T-helper 22 cell (primary cell): Measurements from ENCODE around the gene KCNJ10.

Experiments
- DNase-seq: peaks from one replicate; pipeline ENCODE4 v3.0.0-alpha.2; 2020; ENCODE audit warnings: low read depth

Gene KCNJ10

DNA sequence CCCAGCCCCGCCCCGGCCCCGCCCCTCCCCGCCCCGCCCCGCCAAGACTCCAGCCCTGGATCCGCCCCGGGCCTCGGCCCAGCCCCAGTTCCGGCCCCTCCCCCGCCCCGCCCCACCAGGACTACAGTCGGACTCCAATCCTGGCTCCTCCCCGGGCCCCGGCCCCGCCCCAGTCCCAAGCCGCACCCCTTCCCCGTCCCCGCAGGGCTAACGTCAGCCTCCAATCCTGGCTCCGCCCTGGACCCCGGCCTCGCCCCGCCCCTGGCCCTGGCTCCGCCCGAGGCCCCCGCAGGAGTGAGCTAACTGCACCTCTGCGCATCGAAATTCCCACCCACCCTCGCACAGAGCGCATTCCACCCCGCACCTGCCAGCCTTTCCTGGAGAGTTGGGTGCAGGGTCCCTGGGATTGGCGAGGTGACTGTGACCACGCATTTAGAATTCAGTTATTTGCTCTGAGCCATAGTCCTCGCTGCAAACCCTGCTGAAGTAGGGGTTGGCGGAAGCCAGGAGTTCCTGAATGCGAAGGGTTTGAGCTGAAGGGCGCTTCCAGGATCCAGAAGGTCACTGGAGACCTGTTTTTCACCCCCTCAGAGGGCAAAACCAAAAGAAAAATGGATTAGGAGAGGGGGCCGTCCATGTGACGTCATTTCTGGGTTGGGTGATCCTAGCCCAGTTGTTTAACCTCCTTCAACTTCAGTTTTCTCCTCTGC lies 29.0 kb upstream of the KCNJ10 start:
- peak; percentile 97 for DNase-seq

DNA sequence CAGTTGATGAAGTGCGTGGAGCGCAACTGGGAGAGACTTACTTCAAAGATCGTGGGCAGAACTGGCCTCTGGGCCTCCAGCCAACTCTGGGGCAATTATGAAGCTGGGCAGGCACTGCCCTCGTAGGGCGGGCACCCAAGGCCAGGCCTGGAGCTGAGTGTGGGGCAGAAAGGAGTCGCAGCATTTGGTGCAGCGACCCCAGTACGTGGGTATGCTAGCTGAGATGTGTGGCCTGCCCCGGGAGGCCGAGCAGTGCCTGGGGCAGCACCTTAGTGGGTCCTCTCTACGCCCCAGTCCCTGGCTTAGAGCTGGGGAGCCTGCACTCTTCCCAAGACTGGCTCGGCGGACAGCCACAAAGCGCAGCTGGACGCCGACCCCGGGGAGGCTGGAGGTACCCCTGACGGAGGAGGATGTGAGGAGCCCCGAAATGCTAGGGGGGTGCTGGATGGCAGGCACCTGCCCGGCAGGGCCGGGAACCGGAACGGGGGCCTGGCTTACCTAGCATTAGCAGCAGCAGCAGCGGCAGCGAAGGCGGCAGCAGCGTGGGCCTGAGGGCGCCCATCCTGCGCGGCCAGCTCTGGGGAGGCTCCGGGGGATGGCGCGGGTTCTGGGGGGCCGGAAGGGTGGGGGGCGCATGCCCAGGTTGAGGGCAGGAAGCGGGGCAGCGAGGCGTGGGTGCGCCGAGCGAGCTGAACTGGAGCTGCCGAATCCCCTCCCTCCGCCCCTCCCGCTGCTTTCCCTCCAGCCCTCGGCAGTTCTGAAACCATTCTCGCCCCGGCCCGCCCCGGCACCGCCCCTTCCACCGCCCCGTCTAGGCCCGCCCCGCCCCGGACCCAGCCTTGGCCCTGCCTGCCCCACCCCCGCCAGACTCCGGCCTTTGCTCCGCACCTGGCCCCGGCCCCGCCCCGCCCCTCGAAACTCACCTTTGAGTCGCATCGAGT lies 28.2 kb upstream of the KCNJ10 start, which contains the start of gene IGSF8:
Gene IGSF8 (minus strand): TSS at position 709 of the 941 bp plus-strand sequence. CDS start 147 bp downstream, at position 562.
- peak; percentile 90 for DNase-seq

DNA sequence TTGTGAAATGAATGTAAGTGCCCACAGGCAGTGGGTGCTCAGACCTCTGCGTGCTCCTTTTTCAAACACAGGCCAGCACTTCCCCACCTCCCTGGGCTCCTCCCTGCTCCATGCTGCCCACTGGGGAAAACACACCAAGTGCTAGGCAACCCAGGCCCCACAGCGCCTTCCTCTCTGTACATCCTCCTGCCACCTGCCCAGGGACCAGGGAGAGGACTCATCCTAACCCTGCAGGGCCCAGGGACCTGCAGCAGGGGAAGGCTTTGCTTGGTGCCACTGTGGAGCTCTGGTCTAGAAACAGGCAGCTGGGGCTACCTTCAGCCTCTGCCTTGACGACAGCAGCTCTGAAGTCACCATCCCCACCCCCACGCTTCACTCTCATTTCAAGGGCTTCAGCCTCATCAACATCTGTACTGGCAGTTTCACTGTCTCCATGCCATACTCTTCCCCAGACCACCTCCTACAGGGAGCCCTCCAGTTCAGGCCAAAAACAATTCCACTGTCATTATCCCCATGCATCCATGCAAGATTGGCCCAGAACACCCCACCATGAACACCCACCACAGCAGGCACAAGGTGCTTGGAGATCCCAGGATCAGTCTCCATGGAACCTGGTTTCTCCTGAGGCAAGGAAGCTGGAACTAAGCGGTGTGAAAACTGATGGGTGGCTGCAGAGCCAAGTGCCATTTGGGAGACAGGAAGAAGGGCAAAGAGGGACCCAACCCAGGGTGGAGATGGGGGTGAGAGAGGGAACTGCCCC lies 27.4 kb upstream of the KCNJ10 start:
- no peak for DNase-seq

DNA sequence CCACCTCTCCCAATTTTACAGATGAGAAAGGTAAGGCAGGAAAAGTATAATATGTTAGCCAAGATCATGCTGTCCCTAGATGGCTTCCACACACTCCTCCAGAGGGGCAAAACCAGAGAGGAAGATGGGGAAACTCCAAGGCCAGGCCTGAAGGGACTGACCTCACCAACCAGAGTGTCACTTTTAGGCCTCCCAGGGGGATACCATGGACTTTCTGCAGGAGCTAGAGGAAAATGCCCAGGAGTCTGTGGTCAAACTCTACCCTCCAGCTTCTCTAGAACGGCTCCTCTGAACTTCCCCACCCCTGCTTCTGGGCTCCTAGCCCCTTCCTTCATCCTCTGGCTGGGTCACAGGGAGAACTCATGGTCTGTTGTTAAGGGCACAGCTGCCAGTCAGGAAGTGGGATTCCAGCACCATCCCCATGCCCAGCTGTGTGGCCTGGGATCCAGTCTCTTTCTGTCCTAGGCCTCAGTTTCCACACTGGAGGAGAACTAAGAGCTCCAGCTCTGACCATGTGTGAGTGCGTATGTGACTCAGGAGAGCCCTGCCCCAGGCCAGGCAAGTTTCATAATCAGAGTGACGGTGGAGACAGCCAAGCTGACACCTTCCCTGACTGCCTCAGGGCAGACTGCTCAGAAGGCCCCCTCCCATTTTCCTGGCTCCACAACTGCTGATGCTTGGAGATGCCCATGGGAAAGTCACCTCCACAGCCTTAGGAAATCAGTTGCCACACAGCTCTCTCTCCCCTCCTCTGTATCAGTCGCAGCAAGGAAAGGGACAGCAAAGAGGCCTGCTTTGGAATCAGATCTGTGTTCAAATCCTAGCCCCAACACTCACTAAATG lies 26.5 kb upstream of the KCNJ10 start:
- no peak for DNase-seq

DNA sequence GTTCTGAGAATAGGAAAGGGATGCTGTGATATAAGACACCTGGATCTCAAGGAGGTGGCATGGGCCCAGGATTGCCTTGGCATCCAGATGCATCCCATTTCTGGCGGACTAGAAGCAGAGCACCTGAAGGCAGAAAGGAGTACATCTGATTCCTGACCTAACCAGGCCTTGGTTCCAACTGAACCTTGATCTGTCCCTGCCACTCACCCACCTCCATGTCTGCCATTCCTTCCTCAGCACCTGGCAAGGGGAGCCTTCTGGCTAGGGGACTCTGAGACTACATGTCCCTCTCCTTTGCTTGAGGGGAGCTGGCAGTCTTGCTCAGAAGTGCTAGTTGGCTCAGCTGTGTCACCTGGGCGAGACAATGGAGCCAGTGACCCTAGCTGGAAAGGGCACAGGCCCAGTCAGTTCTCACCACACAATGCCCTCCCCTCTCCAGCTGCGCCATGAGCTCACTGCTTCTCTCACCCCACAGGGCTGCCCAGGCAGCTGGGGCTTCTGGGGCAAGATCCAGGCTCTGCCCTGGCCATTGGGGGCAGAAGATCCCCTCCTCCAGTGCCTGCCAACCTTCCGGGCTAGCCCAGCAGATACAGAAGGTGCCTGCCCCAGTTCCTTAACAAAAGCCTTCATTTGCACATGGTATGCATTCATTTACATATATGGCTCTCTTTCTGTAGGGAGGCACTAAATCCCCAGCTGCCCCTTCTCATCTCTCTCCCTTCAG lies 25.6 kb upstream of the KCNJ10 start:
- no peak for DNase-seq

DNA sequence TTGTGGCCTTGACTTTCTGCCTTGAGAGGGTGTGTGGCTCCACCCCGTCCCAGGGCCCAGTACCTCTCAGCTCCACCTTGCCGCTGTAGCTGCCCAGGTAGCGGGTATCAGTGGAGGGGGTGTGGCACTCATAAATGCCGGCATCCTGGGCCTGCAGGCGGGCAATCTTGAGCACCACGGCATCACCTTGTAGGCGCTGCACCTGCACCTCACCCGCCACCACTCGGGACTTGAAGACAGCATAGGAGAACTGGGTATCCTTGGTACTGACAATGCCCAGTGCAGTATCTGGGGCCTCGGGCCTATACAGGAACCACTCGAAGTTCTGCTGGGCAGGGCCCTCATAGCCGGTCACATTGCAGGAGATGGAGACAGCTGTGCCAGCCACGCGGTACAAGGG lies 24.8 kb upstream of the KCNJ10 start:
- DNase-seq = no peak

DNA sequence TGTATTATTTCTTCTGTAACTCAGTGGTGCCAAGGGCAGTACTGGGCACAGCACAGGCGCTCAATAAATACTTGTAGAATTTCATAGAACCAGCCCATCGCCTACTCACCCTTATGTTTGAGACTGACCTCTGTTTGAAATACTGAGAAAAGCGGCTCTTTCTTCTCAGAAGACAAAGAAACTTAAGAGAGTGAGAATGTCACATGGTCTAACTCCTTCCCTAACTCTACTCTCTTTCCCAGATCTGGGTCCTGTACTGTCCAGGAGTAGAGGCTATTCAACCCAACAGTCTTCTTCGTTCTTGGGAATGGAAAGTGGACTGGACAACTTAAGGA lies 24.3 kb upstream of the KCNJ10 start:
- DNase-seq = no peak

DNA sequence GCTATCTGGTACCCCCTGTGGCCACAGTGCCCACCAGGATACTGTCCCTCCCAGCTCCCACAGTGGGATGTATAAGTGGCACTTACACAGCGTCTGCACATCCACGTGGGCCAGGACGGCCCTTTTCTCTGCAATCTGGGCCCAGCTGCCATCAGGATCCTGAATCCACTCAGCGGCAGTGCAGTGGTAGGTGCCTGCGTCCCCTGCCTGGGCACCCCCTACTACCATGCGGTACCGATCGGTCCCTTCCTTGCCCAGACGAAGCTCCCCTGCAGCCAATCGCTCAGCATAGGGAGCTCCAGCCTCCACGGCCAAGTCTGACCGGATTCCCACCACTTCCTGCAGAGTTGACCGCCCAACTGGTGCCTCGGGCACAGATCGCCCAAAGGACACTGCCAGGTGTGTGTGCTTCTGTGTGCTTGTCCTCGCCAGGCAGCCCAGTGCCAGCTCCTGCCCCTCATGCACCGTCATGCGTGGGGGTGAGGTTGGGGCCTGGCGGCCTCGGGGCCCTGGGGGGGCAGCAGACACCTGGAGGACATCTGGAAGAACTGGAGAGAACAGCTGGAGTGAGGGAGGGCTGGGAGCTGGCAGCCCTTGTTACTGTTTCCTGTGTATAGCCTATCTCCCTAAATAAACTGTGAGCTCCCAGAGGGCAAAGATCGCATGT lies 23.8 kb upstream of the KCNJ10 start:
- no peak for DNase-seq

DNA sequence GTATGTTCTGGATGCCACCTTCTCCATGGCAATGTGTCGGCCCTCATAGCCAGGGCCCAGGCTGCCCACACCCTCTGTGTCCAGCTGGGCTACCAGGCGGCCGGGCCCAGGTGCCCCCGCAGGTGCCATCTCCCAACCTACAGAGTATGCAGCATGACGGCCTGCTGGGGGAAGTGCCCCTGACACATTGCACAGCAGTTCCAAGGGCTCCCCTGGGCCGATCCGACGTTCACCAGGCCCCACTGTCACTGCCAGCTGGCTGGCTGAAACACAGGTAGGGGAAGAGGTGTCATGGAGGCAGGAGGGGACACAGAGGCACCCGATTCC lies 23.1 kb upstream of the KCNJ10 start:
- no peak for DNase-seq

DNA sequence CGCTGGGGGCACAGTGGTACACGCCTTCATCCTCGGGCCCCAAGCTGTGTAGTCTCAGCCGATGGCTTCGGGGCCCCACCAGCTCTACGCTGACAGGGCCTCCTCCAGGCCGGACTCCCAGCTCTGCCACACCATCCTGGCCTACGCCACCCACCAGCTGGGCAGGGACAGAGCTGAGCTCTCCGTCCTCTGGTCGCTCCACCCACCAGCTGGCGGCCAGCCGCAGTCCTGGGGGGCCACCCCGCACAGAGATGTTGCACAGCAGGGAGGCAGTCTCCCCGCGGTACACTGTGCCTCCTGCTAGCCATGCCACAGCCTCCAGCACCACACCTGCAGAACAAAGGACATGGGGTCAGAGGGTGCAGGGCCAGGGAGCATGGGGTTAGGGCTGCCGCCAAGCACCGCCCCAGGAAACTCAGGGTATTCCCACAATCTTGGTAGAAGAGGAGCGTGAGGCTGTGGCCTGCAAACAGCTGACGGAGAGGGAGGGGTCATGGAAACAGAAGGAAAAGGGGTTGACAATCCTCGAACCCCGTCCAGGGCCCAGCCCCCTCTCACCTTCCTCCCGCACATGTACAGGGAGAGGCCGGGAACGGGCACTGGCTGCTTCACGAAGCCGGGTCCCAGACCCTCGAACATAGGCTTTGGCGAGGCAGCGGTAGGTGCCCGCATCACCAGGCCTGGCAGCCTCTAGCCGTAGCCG lies 22.6 kb upstream of the KCNJ10 start:
- DNase-seq = no peak

DNA sequence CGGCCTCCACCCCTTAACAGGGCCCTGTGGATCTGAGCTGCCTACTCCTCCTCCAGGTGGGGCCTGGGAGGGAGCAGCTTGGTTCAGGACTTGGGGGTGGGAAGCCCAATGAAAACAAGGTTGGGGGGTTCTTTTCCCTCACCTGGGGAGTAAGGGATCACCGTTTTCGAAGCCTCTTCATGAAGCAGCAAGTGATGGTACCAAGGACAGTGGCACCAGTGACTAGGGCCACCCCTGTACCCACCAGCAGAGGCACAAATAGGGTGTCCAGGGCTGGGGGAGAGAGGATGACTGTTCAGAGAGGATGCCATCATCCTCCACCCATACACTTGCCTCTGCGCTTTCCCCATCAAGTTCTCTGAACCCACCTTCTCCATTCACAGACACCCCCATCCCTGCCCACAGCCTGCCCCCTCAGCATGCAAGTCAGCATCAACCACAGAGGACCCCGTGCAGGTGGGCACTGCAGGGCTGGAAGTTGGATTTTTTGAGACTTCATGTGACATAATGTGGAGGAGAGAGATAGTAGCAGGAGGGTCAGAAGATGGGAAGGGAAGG lies 21.8 kb upstream of the KCNJ10 start:
- DNase-seq = no peak

DNA sequence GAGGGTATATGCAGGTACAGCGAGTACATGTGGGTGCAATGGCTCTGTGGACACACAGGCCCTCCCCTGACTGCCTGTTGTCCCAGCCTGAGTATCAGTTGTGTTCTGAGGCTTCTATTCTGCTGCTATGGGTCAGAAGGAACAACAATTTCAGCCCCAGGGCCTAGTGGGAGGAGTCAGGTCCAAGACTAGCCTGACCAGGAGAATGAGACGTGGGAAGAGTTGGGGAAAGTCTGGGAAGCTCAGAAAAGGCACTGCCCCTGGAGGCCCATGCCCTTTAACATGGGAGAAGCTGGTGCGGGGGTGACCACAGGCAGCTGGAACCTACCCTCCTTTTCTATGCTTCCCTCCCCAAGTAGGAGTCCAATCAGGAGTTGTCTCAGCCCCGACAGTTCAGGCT lies 20.8 kb upstream of the KCNJ10 start:
- no peak for DNase-seq

DNA sequence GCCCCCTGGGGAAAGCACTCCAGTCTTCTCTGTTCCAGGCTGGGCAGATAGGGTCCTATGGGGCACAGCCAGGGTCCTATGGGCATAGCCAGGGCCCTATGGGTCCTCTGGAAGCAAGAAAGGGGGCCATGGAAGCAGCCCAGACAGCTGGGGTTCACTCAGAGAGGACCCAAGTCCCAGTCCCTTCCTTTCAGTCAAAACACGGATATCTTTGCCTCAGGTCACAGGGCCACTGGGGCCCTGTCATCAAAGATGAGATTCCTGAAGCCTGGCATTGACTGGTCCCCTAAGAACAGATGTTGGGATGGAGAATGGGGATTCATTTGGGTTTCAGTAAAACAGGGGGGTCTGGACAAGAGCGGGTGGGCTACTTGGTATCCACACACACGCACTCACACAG lies 19.9 kb upstream of the KCNJ10 start:
- no peak for DNase-seq

DNA sequence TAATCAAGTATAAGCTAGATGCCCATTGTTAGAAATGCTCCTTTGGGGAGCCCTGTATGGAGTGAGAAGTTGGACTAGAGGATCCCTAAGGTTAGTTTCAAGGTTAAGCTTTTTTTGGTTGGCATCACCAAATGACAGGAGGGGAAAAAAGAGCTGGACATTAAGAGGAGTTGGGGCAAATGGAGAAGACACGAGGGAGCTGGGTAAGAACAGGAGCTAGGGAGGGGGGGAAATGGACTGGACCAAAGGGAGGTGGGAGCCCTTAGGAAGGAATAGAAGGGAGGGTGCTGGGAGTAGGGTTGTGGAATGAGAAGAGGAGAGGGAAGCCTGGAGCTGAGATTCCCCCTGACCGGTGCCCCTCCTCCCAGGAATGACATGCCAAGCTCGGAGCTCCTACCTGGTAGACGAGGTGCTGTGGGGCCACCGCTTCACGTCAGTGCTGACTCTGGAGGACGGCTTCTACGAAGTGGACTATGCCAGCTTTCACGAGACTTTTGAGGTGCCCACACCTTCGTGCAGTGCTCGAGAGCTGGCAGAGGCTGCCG lies 17.2 kb upstream of the KCNJ10 start:
- DNase-seq = no peak

DNA sequence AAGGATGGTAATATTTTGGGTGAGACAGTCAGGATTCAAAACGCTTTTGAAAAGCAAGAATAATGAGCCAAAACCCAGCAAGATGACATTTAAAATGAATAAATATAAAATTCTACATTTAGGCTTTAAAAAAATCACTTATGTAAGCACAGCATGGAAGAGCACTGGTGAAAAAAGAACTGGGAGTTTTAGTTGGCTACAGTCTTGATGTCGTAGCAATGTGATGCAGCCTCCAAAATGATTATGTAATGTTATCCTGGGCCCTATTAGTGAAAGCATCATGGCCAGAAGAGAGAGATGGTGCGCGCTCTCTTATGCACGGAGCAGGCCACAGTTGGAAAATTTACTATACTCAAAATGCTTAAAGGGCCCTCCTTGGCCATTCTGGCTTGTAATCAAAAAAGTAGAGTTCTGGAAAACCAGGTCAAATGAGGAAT lies 16.5 kb upstream of the KCNJ10 start:
- DNase-seq = no peak

DNA sequence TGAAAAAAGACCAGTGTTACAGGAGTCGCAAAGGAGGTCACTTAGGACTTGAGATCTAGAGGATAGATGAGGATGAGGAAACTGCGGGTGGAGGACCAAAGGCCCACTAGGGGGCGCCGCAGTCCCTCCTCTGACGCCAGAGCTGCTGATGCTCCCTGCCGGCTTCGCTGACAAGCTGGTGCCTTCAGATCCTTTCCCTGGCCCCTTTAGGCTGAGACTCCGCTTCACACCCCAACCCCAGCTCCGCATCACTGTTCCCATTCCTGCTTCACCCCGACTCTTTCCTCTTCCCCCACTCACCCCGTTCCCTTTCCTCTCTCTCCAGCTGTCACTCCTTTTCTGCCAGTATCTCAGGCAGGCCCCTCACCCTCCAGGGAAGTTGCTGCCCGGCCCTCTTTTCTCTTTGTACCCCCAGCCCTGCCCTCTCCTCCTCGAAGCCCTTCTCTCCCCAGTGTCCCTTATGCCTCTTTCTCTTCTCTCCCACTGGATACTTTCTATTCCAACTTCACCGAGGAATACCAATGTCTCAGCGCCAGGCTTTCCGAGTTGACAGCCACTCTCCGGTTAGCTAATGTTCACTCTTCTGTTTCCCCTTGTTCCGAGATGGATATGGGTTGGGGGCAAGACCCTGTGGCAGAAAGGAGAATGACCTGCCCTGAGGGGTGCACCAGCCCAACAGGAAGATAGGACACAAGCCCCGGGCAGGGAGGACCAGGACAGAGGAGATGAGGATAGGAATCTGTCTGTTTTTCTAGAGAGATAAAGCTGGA lies 15.9 kb upstream of the KCNJ10 start:
- DNase-seq = peak; percentile 27

DNA sequence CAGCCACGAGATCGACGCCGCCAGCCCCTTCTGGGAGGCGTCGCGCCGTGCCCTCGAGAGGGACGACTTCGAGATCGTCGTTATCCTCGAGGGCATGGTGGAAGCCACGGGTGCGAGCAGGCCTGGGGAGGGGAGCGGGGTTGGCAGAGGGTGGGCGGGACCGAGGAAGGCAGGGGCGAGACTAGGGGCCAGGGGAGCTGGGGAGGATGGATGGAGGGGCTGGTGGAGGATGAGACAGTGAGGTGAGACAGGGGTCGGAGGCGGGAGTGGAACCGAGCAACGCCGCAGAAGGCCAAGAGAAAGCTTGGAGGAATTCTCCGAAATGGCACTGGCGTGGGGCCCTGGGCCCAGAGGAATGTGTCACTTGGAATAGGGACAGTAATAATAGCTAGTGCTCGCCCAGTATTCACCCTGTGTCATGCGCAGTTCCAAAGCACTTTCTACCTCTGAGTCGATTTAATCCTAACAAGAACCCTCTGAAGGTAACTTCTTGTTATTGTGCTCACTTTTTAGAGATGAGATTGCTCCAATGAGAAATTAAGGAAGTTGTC lies 14.9 kb upstream of the KCNJ10 start:
- DNase-seq = no peak
